NCI-H510A (cell line): ENCODE results near the gene SCARF2.
"Not testable (repeated sequence)": the region's sequence is repeated elsewhere in the genome, so short reads cannot be mapped to it uniquely, and the experiment has no call there.

ENCODE experiments used
- DNase-seq: peaks from one replicate; lab custom pipeline; 2025; lab: John Stamatoyannopoulos, UW

The SCARF2 gene, protein sequence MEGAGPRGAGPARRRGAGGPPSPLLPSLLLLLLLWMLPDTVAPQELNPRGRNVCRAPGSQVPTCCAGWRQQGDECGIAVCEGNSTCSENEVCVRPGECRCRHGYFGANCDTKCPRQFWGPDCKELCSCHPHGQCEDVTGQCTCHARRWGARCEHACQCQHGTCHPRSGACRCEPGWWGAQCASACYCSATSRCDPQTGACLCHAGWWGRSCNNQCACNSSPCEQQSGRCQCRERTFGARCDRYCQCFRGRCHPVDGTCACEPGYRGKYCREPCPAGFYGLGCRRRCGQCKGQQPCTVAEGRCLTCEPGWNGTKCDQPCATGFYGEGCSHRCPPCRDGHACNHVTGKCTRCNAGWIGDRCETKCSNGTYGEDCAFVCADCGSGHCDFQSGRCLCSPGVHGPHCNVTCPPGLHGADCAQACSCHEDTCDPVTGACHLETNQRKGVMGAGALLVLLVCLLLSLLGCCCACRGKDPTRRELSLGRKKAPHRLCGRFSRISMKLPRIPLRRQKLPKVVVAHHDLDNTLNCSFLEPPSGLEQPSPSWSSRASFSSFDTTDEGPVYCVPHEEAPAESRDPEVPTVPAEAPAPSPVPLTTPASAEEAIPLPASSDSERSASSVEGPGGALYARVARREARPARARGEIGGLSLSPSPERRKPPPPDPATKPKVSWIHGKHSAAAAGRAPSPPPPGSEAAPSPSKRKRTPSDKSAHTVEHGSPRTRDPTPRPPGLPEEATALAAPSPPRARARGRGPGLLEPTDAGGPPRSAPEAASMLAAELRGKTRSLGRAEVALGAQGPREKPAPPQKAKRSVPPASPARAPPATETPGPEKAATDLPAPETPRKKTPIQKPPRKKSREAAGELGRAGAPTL

DNA sequence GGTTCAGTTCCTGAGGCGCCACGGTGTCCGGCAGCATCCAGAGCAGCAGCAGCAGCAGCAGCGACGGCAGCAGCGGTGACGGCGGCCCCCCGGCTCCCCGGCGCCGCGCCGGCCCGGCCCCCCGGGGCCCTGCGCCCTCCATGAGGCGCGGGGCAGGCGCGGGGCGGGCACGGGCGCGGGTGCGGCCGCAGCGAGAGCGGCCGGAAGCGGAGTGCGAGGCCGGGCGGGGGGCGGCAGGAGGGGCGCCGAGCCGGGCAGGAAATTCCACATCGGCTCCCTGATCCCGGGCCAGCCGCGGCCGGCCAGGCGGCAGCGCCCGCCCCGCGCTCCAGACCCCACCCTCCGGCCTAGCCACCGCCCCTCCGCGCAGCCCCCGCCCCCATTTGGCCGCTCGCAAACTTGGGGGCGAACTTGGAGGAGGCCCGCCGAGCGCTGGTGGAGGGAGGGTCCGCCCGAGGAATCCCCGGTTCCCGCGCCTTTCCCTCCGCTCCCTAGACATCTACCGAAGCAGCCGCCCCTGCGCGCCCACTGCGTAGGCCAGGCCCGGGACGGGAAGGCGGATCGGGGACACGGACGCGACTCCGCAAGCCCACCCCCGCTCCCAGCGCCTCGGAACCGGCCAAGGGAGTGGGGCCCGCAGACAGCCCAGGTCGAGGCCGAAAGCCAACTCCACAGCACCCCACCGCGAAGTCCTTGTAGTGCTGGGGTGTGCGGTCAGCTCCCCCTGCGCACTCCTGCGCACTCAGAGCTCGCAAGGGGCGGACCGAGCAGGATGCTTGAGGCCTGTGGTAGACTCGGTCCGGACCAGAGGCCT lies at the start of gene SCARF2:
Gene SCARF2, minus strand, starts transcription at position 213 of the 814 bp plus-strand sequence. Its CDS starts 71 bp downstream, at position 142.
- no peak for DNase-seq

DNA sequence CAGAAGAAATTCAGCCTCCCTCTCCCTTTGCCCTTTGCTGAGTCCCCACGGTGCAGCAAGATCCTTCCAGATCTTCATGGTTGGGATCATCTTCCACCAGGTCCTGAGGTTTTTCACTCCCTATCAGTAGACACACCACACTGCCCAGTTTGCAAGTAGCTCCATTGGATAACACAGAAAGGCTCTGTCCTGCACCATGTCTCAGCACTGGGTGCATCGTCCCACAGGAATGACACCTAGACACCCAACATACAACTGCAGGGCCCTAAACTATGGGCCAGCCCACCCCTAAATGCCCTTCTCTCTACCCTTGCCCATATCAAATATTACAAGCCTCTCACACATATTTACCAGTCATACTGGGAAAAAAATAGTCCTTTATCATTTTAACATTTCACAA lies 48.6 kb upstream of the SCARF2 start:
- no peak for DNase-seq

DNA sequence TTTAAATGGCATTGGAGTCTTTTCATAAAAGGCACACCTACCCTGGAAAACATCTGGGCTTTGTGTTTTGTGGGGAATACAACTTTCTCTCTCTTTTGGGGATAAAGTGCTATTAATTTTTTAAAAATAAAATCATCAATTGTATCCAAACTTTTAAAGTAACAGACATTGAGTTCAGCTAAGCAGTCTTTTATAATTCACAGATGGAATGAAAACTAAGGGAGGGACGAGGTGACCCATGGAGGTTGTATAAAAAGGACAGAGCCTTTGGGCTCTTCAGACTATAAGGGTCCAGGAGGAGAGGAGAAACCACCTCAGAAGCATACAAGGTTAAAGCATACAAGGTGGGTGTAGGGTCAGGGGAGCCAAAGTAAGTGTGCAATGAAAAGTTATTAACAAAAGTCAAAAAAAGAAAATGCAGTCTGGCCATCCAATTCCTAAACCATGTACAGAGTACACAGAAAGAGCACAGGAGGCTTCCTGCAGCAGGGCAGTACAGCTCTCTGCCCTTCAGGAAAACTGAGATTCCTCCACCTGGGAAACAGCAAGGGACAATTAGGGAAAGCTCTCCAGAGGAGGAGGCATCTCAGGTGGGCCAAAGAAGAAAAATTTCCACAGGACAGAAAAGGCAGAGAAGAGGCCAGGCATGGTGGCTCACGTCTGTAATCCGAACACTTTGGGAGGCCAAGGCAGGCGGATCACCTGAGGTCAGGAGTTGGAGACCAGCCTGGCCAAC lies 47.5 kb upstream of the SCARF2 start:
- no peak for DNase-seq

DNA sequence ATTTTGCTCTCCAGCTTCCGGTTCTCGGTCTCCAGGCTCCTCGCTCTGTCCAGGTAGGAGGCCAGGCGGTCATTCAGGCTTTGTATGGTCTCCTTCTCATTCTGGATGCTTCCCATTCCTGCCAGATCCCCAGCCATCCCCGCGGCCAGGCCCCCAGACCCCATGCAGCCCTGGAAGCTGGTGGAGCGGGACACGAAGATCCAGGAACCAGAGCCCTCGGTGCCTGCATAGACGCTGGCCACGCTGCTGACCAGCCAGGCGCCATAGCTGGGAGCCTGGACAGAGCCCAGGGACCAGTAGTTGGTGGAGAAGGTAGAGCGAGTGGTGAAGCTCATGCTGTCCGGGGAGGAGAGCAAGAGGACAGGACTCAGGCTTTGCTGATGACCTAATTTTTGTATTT lies 46.1 kb upstream of the SCARF2 start:
- no peak for DNase-seq

DNA sequence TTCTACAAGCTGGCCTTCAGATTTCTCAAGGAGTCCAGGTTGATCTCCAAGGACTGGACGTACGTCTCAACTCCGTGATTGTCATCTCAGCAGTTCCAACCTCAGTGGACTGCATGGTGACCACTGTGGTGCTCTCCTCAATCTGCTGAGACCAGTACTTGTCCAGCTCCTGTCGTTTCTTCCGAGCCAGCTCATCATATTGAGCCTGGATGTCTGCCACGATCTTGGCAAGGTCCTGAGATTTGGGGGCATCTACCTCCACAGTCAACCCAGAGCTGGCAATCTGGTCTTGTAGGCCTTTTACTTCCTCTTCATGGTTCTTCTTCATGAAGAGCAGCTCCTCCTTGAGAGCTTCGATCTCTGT lies 45.5 kb upstream of the SCARF2 start:
- not testable (repeated sequence) for DNase-seq

DNA sequence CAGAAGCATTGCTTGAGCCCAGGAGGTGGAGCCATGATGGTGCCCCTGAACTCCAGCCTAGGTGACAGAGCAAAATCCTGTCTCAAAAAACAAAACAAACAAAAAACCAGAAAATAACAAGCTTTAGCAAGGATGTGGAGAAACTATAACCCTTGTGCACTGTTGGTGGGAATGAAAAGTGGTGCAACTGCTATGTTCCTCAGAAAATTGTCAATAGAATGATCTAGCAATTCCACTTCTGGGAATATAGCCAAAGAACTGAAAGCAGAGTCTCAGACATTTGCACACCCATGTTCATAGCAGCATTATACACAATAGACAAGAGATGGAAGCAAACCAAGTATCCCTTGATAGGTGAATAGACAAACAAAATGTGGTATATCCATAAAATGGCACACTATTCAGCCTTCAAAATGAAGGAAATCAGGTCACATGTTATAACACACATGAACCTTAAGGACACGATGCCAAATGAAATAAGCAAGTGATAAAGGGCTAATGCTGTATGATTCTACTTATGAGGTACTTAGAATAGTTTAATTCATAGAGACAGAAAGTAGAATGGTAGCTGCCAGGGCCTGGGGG lies 42.1 kb upstream of the SCARF2 start:
- DNase-seq = no peak

DNA sequence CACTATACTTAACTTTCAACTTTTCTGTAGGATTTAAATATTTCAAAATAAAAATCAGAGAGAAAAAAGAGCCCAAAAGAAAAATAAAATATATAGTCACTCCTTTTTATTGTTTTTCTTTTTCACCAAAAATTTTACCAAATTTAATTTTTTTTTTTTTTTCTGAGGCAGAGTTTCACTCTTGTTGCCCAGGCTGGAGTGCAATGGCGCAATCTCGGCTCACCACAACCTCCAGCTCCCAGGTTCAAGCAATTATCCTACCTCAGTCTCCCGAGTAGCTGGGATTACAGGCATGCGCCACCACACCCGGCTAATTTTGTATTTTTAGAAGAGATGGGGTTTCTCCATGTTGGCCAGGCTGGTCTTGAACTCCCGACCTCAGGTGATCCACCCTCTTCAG lies 40.4 kb upstream of the SCARF2 start:
- DNase-seq = not testable (repeated sequence)

DNA sequence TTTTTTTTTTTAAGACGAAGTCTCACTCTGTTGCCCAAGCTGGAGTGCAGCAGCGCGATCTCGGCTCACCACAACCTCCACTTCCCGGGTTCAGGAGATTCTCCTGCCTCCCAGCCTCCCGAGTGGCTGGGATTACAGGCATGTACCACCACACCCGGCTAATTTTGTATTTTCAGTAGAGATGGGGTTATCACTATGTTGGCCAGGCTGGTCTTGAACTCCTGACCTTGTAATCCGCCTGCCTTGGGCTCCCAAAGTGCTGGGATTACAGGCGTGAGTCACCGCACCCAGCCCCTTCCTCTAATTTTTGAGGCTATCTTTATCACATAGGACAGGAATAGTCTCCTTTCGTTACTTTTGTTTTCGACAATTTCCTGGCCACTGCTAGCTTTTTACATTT lies 37.9 kb upstream of the SCARF2 start:
- not testable (repeated sequence) for DNase-seq

DNA sequence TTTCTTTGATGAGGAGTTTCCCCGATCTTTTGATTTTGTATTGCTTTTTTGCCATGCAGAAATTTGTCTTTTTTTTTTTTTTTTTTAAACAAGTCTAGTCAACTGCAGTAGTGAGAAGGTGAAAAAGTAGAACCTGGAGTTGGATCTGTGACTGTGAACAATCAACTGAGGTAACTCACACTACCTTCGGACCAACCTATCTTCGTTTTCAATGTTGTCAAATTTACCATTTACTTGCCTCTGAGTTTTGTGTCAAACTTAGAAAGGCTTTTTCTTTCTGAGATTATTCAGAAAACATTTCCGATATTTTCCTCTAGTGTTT lies 37.5 kb upstream of the SCARF2 start:
- no peak for DNase-seq

DNA sequence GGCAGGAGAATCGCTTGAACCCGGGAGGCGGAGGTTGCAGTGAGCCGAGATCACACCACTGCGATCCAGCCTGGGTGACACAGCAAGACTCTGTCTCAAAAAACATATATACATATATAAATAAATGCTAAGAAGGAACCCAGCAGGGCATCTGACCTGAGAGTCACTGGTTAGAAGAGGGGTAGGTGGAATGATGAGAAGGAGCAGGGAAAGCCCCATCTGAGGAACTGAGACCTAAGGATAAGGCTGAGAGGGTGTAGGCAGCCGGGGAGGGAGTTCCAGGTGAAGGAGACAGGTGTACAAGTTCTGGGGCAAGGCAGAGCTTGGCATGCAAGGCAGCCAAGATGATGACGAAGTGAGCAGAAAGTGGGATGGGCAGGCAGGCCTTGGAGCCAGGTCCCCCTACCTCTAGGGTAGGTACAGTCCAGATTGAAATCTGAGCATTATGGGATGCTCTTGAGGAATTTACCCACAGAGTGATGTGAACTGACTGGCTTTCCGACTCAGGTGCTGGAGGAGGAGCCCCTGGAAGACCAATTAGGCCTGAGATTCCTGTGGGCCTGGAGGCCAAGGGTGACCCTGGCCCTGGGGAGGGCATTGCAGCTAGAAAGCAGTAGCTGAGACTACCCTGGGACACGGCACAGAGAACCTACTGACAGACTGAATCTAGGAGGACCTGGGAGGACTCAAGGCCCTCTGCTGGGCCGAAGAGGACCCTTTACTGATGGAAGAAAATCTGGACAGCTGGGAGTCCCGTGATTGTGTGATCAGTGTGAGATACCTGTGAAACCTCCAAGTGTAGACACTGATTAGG lies 35.2 kb upstream of the SCARF2 start:
- no peak for DNase-seq

DNA sequence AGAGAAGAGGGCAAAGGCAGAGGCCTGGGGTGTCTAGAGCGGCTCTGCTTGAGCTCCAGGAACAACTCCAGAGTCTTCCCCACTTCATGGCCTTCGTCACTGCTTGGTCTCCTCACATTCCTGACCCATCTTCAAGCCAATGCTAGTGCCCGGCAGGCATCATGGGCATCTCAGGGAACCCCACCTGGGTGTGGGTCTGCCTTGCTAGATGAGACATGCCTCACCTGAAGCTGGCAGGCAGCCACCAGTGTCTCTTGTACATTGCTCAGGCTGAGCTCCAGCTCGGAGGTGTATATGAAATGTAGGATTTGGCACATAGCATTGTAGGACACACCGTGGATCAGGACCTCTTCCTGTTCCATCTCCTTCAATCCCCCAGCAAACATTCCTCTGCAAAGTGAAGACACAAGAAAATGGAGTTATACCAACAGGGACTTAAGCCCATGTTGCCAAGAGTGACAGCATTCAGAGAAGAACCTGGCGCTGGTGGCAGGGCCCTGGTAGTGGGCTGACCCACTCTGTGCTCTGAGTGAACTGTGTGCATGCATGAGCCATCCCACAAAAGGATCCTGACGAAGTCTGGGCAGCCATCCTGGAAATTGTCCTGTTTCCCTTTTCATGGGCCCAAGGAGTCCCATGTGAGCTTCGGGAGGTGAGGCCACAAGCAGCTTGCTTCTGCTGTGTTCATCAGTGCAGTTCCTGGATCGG lies 33.7 kb upstream of the SCARF2 start:
- no peak for DNase-seq

DNA sequence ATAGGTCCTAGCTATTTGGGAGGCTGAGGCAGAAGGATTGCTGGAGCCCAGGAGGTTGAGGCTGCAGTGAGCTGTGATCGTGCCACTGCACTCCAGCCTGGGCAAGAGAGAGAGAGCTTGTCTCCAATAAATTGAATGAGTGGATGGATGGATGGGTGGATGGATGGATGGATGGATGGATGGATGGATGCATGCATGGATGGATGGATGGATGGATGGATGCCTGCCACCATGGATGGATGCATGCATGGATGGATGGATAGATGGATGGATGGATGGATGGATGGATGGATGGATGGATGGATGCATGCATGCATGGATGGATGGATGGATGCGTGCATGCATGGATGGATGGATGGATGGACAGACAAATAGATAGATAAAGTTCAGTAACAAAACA lies 32.9 kb upstream of the SCARF2 start:
- not testable (repeated sequence) for DNase-seq

DNA sequence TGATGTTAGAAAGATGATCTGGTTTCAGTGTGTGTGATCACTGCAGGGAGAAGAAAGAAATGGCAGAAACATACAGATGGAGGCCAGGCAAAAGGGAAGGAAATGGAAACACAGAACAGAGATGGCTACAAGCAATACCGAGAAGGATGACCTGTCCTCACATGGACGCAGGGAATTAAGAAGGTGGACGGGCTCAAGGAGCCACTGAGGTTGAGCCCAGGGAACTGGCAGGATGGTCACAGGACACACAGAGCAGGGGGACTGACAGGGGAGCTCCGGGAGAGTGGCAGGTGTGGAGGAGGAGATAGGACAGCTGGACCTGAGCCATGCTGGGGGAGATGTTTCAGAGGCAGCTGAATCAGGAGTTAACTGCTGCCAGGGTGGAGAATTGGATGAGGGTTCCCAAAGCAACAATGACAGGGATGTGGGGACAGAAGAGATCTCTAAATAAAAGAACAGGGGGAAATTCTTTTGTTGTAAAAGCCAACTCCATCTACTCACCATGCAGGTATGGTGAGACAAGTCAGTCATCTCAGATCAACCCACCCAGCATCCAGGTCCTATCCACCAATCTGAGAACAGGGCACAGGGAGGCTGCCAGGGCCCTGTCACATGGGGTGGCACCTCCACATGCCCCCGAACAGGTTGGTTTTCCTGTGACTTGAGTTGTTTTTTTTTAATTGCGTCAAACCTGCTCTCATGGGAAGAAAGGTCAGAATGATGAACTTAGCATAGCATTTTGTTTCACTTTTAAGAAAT lies 31.7 kb upstream of the SCARF2 start:
- no peak for DNase-seq

DNA sequence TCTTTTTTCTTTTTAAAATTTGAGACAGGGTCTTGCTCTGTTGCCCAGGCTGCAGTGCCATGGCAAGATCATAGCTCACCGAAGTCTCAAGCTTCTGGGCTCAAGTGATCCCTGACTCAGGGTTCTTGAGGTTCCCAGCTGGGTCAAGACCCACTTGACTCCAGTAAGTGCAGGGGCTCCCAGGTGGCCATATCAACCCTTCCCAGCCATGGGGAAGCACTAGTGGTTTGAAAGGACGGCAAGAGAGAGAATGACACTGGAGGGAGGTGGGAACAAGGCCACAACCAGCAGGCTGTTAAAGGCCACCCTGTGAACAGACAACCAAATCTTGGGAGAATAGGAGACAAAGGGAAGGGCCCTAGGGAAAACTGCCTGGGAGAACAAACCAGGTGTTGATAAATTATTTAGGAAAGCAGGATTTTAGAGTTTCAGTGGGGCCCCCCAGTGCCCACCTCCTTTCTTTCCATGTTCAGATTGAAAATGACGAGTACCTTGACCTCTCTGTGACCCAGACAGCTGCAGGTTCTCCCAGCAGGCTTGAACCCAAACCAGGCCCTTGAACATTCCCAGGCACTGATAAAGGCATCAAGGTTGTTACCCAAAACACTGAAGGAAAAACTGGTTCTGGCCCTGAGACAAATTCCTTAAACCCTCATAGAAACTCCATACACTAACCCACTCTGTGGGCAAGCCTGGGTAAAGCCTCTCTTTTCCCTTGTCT lies 29.2 kb upstream of the SCARF2 start:
- no peak for DNase-seq

DNA sequence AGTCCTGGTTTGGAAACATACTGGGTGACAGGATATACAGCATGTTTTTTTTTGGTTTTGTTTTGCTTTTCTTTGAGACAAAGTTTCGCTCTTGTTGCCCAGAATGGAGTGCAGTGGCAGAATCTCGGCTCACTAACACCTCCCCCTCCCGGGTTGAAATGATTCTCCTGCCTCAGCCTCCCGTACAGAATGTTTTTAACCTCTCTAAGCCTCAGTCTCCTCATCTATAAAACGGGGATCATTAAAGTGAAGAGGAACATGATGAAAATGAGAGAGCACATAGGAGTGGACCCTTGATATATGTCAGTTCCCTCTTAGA lies 28.1 kb upstream of the SCARF2 start:
- DNase-seq = no peak

DNA sequence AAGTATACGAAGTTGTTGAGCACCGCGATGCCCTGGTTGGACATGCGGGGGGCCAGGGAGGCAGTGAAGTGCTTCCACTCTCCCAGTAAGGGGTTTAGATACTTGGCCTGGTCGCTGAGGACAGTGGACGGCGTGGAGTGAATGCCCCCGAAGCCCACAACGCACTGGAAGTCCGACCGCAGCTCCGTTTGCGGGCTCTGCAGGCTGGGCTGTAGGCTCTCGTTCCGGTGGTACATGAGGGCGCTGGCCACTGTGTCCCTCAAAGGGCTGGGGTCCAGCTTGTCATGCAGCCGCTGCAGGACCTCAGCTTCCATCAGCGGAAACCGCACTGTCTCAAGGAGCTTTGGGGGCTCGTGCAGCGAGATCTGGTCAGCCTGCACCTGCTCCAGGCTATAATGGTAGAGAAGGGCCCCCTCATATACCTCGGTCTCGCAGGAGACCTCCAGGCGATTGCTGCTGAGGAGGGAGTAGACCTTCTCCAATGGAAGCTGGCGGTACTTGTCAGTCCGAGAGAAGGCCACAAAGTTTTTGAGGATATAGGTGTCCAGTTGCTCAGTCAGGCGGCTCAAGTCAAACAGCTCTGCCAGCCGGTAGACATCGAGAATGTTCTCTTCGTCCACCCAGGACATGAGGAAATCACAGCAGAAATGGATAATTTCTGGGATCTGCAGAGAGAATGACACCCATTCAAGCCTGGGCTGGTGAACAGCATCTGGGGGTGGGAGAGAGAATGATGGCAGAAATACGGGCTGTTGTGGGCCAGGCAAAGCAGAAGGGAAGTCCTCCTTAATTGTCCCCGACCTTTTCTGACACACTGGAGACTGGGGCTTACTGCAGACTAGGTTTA lies 27.5 kb upstream of the SCARF2 start:
- DNase-seq = no peak

DNA sequence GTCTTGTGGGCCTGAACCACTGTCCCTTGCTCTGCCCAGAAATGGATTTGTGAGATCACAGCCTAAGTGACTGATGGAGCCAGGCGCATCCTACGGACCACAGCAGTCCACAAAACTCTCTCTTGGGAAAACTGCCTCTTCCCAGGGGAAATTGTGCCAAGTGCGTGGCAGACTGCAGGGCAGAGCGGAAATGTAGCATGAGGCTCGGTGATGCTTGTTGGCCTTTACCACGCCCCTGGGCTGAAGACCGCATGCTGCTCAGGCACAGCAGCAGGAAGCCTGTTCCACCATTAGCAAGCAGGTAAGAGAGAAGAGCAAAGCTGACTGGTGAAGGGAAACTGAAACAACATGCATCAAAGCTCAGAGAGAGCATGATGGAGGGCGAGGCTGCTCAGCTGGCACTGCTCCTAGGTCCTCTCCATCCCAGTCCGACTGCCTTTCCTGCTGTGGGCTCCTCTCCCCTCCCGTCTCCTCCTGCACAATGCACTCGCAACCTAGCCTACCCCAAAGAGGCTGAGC lies 26.5 kb upstream of the SCARF2 start:
- no peak for DNase-seq
